SK-N-SH (cell line): ENCODE measurements around the gene MYH10.

Experiments
- CTCF ChIP-seq: fragments of 200-600 bp; sonication (generic); IDR thresholded peaks from 2 replicates; pipeline ENCODE4 v1.6.1; 2017; ENCODE audit warnings: antibody characterized with exemption, mild to moderate bottlenecking, moderate library complexity
- GABPA ChIP-seq: IDR thresholded peaks from 2 replicates; pipeline ENCODE4 v1.4.0; 2012; ENCODE audit warnings: low read depth, mild to moderate bottlenecking
- POLR2AphosphoS5 ChIP-seq: IDR thresholded peaks from 2 replicates; pipeline ENCODE4 v1.6.1; 2012; ENCODE audit warnings: low read depth, low read length
- TAF1 ChIP-seq: IDR thresholded peaks from 2 replicates; pipeline ENCODE4 v1.6.1; 2012; ENCODE audit warnings: low read depth, mild to moderate bottlenecking, low read length, moderate library complexity, borderline replicate concordance

GRCh38 chr17:8470447-8471047, 160.0 kb downstream of the MYH10 start:
- no peak for TF ChIP-seq TAF1
- TF ChIP-seq CTCF, result no peak
- no peak for TF ChIP-seq POLR2AphosphoS5
- no peak for TF ChIP-seq GABPA
